Stimulated activated CD8-positive, alpha-beta memory T cell treated with anti-CD3 and anti-CD28 coated beads, Interleukin-7, amount 100 ng/mL, for 1 hour (primary cell): Measurements from ENCODE around the gene EFNA1.
"Not testable (repeated sequence)": the region's sequence is repeated elsewhere in the genome, so short reads cannot be mapped to it uniquely, and the experiment has no call there.

Source experiments
- DNase-seq, 2 donors: peaks; one replicate each; pipeline ENCODE4 v3.0.0-alpha.2; 2020; ENCODE audit warnings: low read depth in 2 of 2

The EFNA1 gene

DNA sequence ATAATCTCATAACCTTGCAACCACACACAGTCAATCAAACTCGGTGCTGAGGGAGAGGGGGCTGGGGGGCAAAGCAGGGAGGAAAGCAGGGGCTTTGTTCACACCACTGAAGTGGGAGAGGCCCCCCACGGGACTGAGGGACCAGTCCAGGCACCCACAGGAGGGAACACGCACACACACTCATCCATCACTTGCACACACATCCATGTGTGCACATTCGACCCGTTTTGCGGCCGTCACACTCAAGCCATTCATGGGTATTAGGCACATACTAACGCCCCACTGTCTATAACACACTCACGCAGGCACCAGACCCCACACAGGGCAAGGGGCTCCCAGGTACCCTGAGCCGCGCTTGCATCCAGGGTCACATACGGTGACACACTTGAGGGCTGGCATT is 35.0 kb upstream of the EFNA1 start:
- DNase-seq: no peak

GRCh38 chr1:155093911-155094621 is 33.6 kb upstream of the EFNA1 start:
- DNase-seq: no peak

DNA sequence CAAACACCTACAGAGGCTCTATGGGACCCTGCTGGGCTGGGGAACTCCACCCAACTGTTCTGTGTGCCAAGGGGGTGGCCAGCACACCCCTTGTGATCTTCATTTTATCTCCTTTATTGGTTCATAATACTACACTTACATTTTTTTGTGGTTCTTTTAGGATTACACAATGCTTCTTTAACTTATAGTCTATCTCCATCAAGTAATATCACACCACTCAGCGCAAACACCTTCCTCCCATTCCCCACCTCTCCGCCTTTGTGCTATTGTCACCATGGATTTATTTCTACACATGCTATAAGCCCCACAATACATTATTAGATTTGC is 33.1 kb upstream of the EFNA1 start:
- no peak for DNase-seq

GRCh38 chr1:155099331-155099730 is 28.3 kb upstream of the EFNA1 start:
- no peak for DNase-seq

DNA sequence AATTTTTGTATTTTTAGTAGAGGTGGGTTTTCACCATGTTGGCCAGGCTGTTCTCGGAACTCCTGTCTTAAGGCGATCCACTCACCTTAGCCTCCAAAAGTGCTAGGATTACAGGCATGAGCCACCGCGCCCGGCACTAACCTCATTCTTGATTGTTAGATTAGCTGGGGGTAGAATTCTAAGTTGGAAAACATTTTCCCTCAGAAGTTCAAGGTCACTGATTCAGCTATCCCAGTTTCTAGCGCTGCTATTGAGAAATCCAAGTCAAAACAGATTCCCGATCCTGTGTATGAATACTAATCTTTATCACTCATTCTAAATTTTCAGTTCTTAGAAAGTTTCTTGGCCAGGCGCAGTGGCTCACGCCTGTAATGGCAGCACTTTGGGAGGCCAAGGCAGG is 24.4 kb upstream of the EFNA1 start:
- no peak for DNase-seq

DNA sequence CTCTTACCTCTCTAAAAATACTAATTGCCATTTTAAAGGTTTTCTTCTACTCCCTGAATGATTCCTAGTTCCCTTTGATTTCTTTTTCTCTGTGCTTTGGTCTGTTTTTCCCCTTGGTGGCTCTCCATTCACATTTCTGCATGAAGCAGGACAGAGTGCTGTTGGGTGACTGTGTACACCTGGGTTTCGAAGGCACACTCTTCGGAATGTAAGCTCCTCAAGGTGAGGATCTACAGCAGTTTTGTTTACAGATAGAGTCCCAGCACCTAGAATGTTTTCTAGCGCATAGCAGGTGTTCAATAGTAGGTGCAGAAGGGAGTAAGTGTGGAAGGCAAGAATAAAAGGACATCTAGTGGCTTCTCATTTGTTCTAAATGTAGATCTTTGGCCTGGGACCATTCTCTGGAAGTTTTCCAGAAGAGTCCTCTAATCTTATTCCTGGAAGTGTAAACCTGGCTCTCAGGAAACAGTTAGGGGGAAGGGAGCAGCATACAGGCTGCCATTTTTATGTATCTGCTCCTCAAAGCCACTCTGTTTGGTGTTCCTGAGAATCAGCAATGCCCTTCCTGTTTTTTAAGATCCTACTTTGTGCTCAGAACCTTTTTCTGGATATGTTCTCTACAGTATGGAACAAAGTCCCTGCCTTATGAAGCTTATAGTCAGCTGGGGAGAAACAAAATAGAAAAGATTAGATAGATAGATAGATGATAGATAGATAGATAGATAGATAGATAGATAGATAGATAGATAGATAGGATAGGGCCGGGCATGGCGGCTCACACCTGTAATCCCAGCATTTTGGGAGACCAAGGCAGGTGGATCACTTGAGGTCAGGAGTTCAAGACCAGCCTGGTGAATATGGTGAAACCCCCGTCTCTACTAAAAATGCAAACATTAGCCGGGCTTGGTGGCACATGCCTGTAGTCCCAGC is 22.8 kb upstream of the EFNA1 start:
- no peak for DNase-seq

DNA sequence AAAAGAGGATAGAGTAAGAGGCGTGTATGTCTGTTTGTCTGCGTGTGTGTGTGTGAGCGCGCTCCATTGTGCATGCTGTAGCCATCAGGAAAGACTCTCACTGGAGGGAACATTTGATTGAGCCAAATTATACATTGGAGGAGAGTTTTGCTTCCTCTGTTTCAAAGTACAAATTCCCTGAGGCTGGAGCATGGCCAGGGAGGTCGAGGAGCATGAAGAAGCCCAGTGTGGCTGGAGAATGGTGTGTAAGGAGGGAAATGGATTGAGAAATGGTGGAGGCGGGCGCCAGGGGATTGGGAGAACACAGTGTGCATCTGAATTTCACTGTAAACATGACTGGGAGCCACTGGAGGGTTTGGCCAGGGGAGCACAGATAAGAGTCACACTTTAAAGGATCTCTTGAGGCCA is 22.1 kb upstream of the EFNA1 start:
- no peak for DNase-seq

DNA sequence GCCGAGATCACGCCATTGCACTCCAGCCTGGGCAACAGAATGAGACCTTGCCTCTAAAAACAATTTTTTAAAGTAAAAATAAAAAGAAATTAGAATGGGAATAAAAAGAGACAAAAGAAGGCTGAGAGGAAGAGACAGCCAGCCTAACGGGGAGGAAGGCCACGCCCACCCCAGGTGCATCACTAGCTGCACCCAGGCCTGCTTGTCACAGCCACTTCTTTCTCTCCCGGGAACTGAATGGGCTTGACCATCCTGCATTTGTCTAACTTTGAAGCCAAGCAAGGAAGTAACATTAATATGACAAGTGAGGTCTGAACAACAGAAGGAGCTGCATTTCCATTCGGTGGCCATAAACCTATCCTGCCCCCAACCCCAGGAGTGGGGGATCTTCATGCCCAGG is 20.8 kb upstream of the EFNA1 start:
- no peak for DNase-seq

DNA sequence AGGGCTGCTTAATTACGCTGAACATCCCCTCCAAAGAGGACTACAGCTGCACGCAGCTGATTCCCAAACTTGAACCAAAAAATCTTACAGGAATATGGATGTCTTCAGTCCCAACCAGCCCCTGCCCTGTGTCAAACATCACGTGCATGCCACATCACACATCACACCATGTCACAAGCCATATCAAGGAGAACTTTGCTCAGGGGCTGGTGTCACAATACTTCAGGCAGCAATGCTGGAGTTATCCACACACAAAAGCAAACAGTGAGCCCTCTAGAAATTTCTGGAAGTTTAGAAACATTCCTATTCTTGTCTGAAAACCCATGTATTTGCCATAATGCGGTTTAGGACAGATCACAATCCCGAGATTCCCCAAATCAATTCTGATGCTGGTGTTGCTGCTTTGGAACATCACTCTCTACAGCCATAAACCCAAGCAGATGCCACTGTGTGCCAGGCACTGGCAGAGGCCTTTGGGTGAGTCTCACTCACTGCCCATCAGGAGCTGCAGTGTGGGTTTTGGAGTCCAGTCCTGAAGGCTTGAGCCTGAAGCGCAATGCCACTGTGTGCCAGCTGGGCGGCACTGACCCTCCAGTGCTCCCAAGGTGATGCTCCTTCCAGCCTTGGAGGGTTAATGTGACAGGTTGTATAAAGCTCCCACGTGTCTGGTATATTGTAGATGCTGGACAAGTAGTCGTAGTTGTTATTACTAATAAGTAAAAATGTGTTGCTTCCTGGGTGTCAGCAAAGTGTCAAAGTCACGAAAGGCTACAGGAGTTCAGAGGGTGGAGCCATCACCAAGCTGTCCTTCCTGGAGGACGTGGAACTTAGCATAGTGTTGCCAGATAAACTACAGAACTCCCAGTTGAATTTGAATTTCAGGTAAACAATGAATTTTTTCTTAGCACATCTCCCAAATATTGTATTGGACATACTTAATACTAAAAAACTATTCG is 20.1 kb upstream of the EFNA1 start:
- no peak for DNase-seq

- DNase-seq: no peak
Observed at GRCh38 chr1:155108296-155108695, 19.4 kb upstream of the EFNA1 start.

- no peak for DNase-seq
Observed at GRCh38 chr1:155110381-155110780, 17.3 kb upstream of the EFNA1 start.

DNA sequence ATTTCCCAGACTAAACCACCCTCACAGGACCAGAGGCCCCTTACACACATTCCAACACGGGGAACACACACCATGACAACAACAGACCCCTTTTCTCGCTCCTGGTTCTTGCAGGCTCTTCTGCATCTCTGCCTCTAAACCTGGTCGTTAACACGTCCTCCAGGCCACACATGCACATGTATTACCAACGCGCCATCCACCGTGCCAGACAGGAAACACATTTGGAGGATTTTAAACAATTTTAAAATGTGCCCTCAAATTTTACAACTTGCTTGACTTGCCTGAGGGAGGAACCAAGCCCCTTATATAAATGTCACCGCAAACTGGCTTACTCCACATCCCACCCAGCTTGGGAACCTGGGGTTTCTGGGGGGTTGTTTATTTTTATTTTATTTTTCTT is 16.9 kb upstream of the EFNA1 start:
- DNase-seq: no peak

GRCh38 chr1:155113450-155113980 is 14.2 kb upstream of the EFNA1 start:
- DNase-seq: no peak

- DNase-seq: no peak
Observed at GRCh38 chr1:155116113-155116764, 11.4 kb upstream of the EFNA1 start.

- DNase-seq: no peak
Observed at GRCh38 chr1:155117610-155118009, 10.1 kb upstream of the EFNA1 start.

GRCh38 chr1:155118090-155118489 is 9.6 kb upstream of the EFNA1 start:
- not testable (repeated sequence) for DNase-seq

DNA sequence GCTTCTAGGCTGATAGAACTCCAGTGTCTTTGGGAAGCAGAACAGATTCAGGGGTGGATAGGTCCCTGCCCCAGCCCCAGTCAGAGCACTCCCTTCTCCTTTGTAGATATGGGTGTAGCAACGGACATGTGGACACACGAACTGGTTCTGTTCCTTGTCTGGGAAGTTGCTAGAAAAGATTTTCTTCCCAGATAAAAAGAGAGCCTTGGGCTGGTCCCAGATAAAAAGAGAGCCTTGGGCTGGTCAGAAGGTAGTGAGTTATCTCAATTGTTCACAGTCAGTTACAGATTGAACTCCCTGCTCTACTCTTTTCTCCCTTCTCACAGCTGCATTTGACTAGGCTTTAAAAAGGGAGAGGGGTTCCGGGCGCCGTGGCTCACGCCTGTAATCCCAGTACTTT is 7.4 kb upstream of the EFNA1 start:
- no peak for DNase-seq

GRCh38 chr1:155121249-155121648 is 6.4 kb upstream of the EFNA1 start:
- DNase-seq: no peak

- DNase-seq: no peak
Observed at GRCh38 chr1:155122308-155122707, 5.4 kb upstream of the EFNA1 start.

DNA sequence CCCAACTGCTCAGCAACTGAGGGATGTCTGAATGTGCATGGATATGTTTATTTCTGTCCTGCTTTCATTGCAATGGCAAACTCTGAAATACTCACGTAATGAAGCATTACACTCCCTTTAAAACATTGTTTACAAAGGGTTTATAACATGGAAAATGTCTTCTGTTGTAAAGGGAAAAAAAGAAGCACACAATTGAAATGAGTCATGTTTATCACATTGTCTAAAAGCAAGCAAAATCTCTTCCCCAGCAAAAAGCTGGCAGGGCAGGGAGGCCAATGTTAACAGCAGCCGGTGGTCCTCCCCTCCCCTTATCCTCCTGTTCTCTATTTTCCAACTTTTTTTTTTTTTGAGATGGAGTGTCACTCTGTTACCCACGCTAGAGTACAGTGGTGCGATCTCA is 3.9 kb upstream of the EFNA1 start:
- no peak for DNase-seq
